SK-N-MC (cell line): ENCODE results near the gene ST6GALNAC1.

ENCODE experiments used
- EZH2 ChIP-seq: fragments of 200-600 bp; sonication (generic); IDR thresholded peaks from one replicate; pipeline ENCODE4 v1.6.1; 2017; ENCODE audit warnings: antibody characterized with exemption
- POLR2AphosphoS5 ChIP-seq: IDR thresholded peaks from 2 replicates; pipeline ENCODE4 v1.6.1; 2012; ENCODE audit warnings: mild to moderate bottlenecking, low read depth, low read length, borderline replicate concordance

DNA sequence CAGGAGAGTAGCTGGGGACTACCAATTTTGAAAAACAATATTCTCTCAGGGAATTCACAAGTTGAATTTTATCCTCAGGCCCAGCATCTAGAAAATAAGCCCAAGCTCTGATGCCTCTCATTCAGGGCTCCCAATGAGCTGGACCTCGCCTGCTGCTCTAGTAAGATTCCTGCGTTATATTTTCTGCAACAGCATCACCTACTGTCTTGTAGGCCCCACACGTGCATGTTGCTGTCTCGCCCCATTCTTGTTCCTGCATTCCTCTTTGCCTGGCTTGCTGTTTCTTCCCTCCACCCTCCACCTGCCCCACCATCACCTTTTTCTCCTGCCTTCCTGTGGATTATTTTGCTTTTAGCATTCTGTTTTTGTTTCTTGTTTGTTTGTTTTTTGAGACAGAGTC lies 49.6 kb downstream of the ST6GALNAC1 start:
- TF ChIP-seq POLR2AphosphoS5: no peak
- TF ChIP-seq EZH2: no peak
